Stimulated activated CD4-positive, alpha-beta T cell treated with anti-CD3 and anti-CD28 coated beads, Interleukin-15, amount 100 ng/mL, for 1 hour (primary cell): ENCODE results near the gene CD36.

Experiments used
- DNase-seq, 2 donors: peaks; one replicate each; pipeline ENCODE4 v3.0.0-alpha.2; 2020; ENCODE audit warnings: low read depth in 1 of 2, low spot score in 1 of 2

The CD36 gene

GRCh38 chr7:80624763-80625162 is 13.7 kb upstream of the CD36 start:
- DNase-seq, result no peak

DNA sequence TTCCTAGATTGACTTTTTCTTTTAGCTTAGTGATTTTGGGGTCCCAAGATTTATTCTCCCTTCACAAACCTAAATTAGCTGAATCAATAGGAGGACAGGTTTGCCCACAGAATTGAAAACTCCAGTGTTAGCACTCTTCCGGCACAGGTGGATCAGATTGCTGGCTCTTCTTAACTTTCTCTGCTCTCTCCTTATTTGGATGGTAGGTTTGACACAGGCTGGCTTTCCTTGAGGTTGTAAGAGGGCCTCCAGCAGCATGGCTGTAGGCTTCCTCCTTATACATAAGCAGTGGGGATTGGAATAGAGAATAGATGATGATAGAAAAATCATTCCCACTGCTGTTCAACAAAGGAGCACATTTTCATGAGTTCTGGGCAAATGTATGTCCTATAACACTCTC is 9.4 kb upstream of the CD36 start:
- DNase-seq, result no peak

- no peak for DNase-seq
Observed at GRCh38 chr7:80630608-80631405, 7.6 kb upstream of the CD36 start.

DNA sequence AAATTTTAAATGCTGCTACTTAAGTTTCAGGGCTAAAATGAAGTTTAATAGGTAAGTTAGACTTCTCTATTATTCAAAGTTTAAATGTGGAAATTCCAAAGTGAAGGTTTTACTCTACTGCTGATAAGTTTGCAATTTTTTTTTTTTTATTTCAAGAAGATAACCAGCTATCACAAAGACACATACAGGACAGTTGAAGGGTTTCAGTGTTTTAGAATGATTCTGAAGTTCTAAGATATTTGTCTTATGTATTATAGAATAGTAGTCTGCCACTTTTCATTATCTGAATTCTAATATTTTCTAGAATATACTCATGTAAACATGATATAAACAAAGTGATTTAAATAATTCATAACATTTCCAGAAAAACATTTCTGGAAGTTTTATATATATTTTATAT is 7.0 kb upstream of the CD36 start:
- DNase-seq, result no peak

DNA sequence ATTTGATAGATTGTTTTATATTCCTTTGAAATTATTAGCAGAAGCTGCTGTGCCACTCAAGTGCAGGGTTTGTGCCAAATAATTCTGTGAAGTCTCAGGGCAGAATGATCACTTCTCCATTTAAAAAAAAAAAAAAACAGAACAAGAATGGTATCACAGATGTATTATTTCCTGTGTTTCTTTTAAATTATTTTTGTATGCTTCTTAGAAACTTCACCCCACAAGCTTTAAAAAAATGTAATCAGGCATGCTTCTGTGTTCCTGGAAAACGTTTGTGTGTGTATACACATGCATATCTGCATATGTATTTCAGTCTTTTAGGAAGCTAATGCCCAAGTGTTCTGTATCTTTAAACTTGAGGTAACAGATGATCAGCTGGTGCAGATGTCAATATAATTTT is 6.3 kb upstream of the CD36 start:
- DNase-seq, result no peak

GRCh38 chr7:80632819-80633218 is 5.6 kb upstream of the CD36 start:
- no peak for DNase-seq

DNA sequence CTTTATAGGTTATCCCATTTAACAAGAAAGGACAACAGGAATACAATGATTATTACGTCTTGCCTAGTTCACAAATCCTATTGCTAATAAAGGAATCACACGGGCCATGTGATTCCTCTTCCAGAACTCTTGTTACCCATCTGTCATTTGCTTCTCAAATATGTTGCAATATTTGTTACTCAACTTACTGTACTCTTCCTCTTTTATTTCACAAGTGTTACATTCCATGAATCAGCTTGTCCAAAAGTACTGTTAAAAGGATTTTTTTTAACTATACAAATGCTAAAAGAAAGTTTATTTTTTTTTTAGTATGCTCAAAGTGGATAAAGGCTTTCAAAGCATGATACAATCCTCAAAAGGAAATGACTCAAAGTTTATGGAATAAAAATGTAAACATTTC is 3.9 kb upstream of the CD36 start:
- DNase-seq, result no peak

DNA sequence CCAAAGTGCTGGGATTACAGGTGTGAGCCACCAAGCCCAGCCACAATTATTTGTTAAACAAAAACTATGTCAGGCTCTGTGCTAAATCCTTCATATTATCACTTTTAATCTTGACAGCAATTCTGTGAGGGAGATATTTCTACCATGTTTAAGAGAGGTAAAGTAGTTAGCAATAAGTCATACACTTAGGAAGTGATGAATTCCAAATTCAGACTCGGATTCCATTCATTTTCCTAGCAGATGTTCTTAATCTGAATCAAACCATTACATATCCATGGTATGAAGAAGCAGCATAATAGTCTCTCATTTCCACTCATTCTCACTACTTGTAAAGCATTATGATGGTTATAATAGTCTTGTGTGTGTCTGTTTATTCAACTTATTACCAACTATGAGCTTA is 2.9 kb upstream of the CD36 start:
- DNase-seq, result no peak

GRCh38 chr7:80635998-80636397 is 2.4 kb upstream of the CD36 start:
- DNase-seq, result no peak

DNA sequence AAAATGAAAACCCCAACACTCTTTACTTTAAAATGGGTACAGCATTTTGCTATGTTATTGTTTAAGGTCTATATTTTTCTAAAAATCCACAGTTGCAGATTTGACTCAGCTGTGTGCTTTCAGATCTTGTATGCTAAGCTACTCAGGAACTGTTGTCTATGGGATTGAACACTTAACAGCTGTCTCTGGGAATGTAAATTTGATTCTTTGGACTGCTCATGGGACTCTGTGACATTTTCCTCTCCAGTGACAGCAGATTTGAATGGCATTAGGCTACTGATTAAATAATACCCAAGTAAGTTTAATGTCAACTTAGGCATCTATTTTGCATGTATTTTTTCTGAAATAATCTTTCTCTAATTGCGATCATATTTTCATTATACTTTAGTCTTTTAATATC is 1.7 kb upstream of the CD36 start:
- no peak for DNase-seq

GRCh38 chr7:80637454-80637853 is 988 bp upstream of the CD36 start:
- DNase-seq, result no peak

DNA sequence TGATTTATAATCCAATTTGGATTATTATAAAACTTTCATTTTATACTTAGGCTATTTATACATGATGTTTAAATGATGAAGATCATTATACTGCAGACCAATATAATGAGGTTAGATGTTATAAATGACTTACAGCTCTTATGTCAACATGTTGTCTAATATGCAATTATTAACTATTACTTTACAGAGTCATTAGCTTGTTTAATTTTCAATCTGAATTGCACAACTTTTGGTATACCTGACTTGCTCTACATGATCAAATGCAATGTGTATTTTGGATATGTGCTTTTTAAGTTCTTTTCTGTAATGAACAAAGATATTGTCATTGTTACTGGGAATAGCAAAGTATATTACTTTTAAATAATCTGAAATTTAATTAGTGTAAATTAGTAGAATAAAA is 569 bp downstream of the CD36 start:
- no peak for DNase-seq

- DNase-seq, result no peak
Observed at GRCh38 chr7:80640846-80641245, 2.4 kb downstream of the CD36 start.

DNA sequence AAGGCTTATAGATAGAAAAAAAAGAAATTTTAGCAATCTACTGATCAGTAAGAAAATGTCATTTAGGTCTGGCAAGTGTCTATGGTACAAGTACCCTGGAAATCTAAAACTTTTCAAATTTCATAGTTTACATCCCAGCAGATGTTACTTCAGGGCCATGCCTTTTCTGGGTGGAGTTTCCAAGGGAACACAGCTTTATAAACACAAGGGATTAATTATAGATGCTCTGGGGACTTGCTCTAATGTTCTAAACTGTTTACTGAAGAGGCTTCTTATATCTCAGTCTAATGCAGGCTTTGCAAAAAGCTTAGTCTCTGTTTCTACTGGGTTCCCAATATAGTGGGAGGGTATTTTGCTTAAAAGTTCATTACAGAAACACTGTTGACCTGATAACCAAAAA is 3.1 kb downstream of the CD36 start:
- no peak for DNase-seq

DNA sequence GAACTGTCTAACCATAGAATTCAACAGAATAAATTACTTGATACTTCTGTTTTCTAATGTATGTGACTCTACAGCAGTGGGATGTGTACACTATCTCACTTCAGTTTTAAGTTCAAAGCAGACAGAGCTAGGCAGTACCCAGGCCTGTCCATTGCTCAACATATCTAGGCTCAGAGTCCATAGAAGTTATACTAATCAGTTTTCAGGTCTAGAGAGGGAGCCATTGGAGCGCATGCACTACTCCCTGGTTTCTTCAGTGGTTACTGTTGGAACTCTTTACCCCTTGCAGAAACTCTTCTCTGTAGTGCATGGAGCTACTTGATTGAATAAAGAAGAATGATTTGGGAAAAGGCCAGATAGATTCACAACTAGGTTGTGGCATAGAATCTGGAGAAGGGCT is 4.4 kb downstream of the CD36 start:
- DNase-seq, result no peak

- DNase-seq, result no peak
Observed at GRCh38 chr7:80643336-80643915, 5.0 kb downstream of the CD36 start.

DNA sequence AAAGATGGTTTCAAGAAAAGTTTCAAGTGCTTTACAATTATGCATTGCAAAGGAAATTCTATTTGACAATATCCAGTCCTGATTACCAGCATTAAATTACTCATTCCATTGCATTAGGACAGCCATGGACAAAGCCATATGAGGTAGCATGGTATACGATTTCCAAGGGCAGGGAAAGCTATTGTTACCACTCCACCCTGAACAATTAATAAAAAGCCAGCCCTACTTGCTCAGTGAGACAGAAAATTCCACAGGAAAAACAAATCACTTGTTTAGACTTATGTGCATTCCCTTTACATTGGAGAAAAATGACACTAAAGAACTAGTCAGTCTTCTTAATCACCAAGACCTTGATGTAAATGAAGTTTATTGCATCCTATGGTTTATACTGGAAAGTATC is 5.6 kb downstream of the CD36 start:
- DNase-seq, result no peak

GRCh38 chr7:80646083-80646865 is 7.8 kb downstream of the CD36 start:
- no peak for DNase-seq

DNA sequence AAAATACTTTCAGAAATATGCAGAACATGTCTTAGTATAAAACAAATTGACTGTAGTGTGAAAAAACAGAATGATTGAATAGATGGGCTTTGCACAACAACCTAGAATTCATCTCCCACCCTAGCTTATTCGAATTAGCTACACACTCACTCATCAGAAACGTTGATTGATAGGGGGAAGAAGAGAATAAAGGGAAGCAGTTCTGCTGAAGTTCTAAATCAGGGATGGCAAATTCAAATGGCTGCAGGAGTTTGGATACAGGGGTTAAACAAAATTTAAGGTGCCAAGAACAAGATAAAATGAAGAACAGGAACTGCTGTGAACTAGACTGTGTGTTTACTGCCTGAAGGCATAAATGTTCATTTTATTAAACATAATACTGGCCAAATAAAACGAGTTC is 9.0 kb downstream of the CD36 start:
- no peak for DNase-seq

- DNase-seq, result no peak
Observed at GRCh38 chr7:80648031-80648600, 9.7 kb downstream of the CD36 start.

- no peak for DNase-seq
Observed at GRCh38 chr7:80649011-80649410, 10.6 kb downstream of the CD36 start.

GRCh38 chr7:80650030-80650429 is 11.6 kb downstream of the CD36 start:
- DNase-seq, result no peak
